Activated T-helper 17 cell treated with anti-CD3 and anti-CD28 coated beads, Interleukin-2, amount 50 U/mL, for 72 hours (primary cell): Measurements from ENCODE around the gene C19orf25. TPM values are rescaled to one million over a fixed set of nuclear protein-coding genes. Genes with fewer than 3 reads are reported as not detected.
"Not testable (repeated sequence)": the region's sequence is repeated elsewhere in the genome, so short reads cannot be mapped to it uniquely, and the experiment has no call there.

Experiments
- ATAC-seq: fragments of 150-1000 bp; cut with Tn5 transposase; replicated peaks from 2 replicates; pipeline ENCODE4 v1.10.0; 2021; ENCODE audit warnings: mild to moderate bottlenecking, moderate library complexity
- H3K27ac Mint-ChIP-seq: one replicate; pipeline ENCODE4 v1.8.0; 2022; ENCODE audit warnings: mixed read lengths
- H3K27me3 Mint-ChIP-seq: one replicate; pipeline ENCODE4 v1.8.0; 2022; ENCODE audit warnings: mixed read lengths
- H3K36me3 Mint-ChIP-seq: one replicate; pipeline ENCODE4 v1.8.0; 2022; ENCODE audit warnings: low read depth, mild to moderate bottlenecking, mixed read lengths
- H3K4me1 Mint-ChIP-seq: one replicate; pipeline ENCODE4 v1.8.0; 2022; ENCODE audit warnings: mixed read lengths
- H3K4me3 Mint-ChIP-seq: one replicate; pipeline ENCODE4 v1.8.0; 2022; ENCODE audit warnings: mild to moderate bottlenecking, mixed read lengths
- H3K9me3 Mint-ChIP-seq: one replicate; pipeline ENCODE4 v1.8.0; 2022; ENCODE audit warnings: mixed read lengths
- total RNA-seq, 2 donors: library from RNA; stranded (reverse); gene quantifications; one replicate each; pipeline ENCODE4 v1.2.3, GENCODE V29; 2022

The C19orf25 gene
- total RNA-seq, 2 donors from 2014 or later, result 36.5 to 37.2 TPM

- no peaks in the 10 kb centered on the region for H3K4me1 Mint-ChIP-seq
Observed at GRCh38 chr19:1483131-1483978, 4.3 kb upstream of the C19orf25 start.

DNA sequence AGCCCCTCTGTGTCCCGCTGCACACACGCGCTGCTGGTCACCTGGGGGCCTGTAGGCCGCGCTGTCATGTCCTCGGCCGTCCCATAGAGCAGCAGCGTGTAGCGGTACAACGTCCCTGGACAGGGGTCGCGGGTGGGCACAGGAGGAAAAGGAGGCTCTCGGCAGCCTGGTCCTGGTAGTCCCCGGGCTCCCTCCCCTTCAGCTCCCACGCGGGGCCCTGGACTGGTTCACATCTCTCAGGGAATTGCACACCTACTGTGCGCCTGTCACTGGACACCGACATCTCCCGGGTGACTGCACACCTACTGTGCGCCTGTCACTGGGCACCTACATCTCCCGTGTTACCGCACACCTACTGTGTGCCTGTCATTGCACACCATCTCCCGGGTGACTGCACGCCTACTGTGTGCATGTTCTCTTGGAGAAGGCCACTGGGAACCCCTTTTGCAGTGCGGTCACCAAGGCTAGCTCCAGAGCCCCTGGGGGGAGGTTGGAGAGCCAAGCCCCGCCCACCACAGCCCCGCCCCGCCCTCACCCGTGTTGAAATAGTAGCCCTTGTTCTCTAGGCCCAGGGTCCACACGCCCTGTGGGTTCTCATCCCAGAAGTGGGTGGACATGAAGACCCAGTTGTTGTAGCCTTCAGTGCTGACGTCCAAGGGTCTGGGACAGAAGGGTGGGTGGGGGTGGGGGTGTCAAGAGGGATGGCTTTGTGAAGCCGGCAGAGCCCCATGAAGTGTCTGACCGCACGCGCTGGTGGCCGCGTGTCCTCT is 3.5 kb upstream of the C19orf25 start:
- no peak overlapping the region for H3K4me3 Mint-ChIP-seq
- H3K36me3 Mint-ChIP-seq, result peaks cover 7% of the 10 kb centered on the region
- no peaks in the 10 kb centered on the region for H3K9me3 Mint-ChIP-seq
- no peaks in the 10 kb centered on the region for H3K27me3 Mint-ChIP-seq
- ATAC-seq, result no peak
- no peak overlapping the region for H3K27ac Mint-ChIP-seq
- no peaks in the 10 kb centered on the region for H3K4me1 Mint-ChIP-seq

More at GRCh38 chr19:1483131-1483978, 4.3 kb upstream of the C19orf25 start:
- no peak overlapping the region for H3K4me3 Mint-ChIP-seq
- no peaks in the 10 kb centered on the region for H3K27me3 Mint-ChIP-seq
- peaks cover 7% of the 10 kb centered on the region for H3K36me3 Mint-ChIP-seq
- ATAC-seq, result no peak
- no peak overlapping the region for H3K27ac Mint-ChIP-seq
- no peaks in the 10 kb centered on the region for H3K9me3 Mint-ChIP-seq

DNA sequence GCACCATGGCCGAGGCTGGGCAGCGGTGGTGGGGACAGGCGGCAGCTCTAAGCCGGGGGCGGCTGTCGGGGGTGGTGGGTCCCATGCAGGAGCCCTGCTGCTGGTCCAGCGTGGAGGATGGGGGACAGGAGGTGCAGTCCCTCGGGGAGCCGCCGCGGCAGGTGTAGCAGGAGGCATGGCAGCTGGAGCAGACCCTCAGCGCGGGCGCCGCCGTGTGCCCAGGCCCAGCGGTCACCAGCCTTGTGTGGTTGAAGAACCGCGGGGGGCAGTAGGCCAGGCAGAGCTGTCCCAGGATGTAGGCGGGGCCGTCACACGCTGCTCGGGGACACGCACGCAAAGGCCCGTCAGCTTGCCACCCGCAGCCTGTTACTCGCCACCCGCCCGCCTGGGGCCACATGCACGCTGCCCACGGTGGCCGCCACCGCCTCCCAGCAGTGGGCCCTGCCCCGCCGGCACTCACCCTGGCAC is 2.9 kb upstream of the C19orf25 start:
- Mint-ChIP-seq H3K4me1 (no peaks in the 10 kb centered on the region), H3K36me3 (peaks cover 13% of the 10 kb centered on the region), H3K27ac (no peak overlapping the region), H3K4me3 (no peak overlapping the region), H3K9me3 (no peaks in the 10 kb centered on the region), H3K27me3 (no peaks in the 10 kb centered on the region)
- ATAC-seq, result no peak

- no peak for ATAC-seq
- Mint-ChIP-seq H3K27me3 (no peaks in the 10 kb centered on the region), H3K4me1 (no peaks in the 10 kb centered on the region), H3K36me3 (peaks cover 15% of the 10 kb centered on the region), H3K9me3 (no peaks in the 10 kb centered on the region), H3K27ac (no peak overlapping the region), H3K4me3 (no peak overlapping the region)
Observed at GRCh38 chr19:1481224-1481892, 2.3 kb upstream of the C19orf25 start.

GRCh38 chr19:1477056-1477455 is 2.0 kb downstream of the C19orf25 start:
- peak overlapping the region; percentile 6 for H3K4me3 Mint-ChIP-seq
- H3K27ac Mint-ChIP-seq, H3K27me3 Mint-ChIP-seq: not testable (repeated sequence)

DNA sequence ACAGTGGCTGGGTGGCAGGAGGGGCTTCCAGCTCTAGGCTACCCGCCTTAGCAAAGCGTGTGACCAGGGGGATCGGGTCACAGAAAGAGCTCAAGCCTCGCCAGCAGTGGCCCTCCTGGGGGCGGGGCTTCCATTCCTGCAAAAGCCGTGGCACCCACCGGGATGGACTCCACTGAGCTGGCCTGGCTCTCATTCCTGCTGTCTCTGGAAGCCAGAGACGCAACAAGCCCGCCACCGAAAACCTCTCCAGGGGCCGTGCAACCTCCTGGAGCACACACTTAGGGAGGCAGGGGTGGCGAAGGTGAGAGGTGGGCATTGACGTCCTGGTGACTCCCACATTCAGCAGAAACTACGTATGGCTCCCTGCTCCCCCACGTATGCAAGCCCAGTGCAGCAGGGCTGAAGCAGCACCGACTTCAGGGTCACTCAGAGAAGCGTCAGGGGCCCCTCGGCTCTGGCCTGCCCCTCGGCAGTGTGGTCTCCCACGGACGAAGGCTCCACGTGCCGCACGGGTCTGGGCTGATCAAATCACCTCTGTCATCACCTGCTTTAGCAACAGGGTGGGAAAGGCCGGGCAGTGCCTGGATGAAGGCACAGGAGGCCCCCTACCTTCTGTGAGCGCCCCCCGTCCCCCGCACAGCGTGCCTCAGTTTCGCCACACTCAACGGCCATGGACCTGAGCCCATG is 3.1 kb downstream of the C19orf25 start:
- no peak overlapping the region for H3K4me3 Mint-ChIP-seq
- no peaks in the 10 kb centered on the region for H3K4me1 Mint-ChIP-seq
- H3K9me3 Mint-ChIP-seq, result no peaks in the 10 kb centered on the region
- ATAC-seq, result no peak
- H3K27ac Mint-ChIP-seq, result no peak overlapping the region
- peaks cover 15% of the 10 kb centered on the region for H3K36me3 Mint-ChIP-seq
- no peaks in the 10 kb centered on the region for H3K27me3 Mint-ChIP-seq

More at GRCh38 chr19:1477056-1477455, 2.0 kb downstream of the C19orf25 start:
- H3K4me1 Mint-ChIP-seq, H3K9me3 Mint-ChIP-seq, ATAC-seq: not testable (repeated sequence)
- H3K36me3 Mint-ChIP-seq, result peaks cover 15% of the 10 kb centered on the region

GRCh38 chr19:1474765-1475351 is 4.2 kb downstream of the C19orf25 start:
- H3K27me3 Mint-ChIP-seq, result no peaks in the 10 kb centered on the region
- H3K4me1 Mint-ChIP-seq, result no peaks in the 10 kb centered on the region
- H3K4me3 Mint-ChIP-seq, result no peak overlapping the region
- peaks cover 15% of the 10 kb centered on the region for H3K36me3 Mint-ChIP-seq
- no peak overlapping the region for H3K27ac Mint-ChIP-seq
- H3K9me3 Mint-ChIP-seq, result no peaks in the 10 kb centered on the region
- ATAC-seq, result no peak

DNA sequence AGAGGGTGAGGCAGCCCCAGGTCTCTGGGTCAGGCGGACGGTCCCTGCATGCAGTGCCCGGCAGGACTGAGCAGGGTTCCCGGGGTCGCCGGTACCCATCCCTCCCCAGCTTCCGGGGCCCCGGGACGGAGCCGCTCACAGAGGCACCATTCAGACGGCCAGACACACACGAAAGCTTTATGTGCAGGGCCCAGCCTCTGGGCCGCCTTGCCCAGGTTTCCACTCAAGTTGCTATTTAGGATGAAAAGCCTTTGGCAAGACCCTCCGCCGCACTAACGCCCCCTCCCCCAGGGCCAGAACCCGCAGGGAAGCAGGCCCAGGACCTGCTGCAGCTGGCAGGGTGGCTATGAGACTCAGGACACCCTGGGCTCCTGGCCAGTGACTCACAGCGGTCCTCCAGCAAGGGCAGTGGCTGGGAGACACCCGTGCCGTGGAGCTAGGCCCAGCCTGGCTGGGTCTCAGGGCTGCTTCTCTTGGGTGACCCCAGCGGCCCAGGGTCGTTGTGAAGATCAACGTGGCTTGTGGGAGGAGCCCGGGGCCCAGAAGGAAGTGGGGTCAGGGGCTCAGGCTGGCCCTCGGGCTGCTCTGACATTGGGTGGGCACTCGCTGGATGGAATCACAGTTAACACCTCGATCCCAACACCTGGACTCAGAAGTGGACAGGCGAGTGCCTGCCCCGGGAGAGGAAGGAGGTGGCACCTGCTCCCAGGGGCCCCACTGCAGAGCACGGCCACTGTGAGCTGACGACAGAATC is 4.8 kb downstream of the C19orf25 start:
- Mint-ChIP-seq H3K27me3 (no peaks in the 10 kb centered on the region), H3K27ac (no peak overlapping the region), H3K9me3 (no peaks in the 10 kb centered on the region), H3K4me3 (no peak overlapping the region), H3K36me3 (peaks cover 13% of the 10 kb centered on the region), H3K4me1 (no peaks in the 10 kb centered on the region)
- ATAC-seq, result no peak

DNA sequence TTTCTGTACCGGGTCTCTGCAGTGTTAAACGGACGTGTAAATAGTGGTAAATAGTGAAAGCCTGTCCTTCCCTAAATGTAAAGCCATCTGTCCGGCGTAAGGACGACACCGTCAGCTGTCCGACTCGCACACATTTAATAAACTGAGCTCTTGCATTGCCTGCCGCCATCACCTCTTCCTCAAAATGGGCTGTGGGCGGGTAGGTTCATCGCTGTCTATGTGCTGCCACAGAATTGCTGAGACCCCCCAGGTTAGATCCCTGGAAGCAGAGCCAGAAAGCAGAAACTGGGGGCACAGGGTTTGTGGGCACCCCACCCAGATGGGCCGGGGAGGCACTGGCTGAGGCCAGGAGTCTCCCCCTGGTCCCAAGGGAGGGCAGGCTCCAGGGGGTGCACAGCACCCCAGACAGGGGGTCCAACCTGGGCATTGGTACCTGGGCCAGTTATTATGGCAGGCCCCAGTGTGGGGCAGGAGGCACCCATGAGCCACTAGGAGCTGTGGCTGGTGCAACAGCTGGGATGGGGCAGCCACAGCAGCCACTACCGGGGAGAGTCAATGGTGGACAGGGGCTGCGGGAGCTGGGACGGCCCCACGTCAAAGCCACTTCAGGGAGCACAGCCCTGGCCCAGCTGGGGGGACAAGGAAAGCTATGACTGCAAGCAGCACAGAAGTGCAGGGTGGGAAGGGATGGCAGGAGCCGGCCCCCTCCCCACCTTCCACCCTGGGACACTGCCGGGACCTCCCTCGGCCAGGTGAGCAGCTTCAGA is 5.7 kb downstream of the C19orf25 start:
- peaks cover 8% of the 10 kb centered on the region for H3K36me3 Mint-ChIP-seq
- no peaks in the 10 kb centered on the region for H3K9me3 Mint-ChIP-seq
- no peak overlapping the region for H3K4me3 Mint-ChIP-seq
- no peak for ATAC-seq
- H3K4me1 Mint-ChIP-seq, result no peaks in the 10 kb centered on the region
- H3K27me3 Mint-ChIP-seq, result no peaks in the 10 kb centered on the region
- H3K27ac Mint-ChIP-seq, result no peak overlapping the region

DNA sequence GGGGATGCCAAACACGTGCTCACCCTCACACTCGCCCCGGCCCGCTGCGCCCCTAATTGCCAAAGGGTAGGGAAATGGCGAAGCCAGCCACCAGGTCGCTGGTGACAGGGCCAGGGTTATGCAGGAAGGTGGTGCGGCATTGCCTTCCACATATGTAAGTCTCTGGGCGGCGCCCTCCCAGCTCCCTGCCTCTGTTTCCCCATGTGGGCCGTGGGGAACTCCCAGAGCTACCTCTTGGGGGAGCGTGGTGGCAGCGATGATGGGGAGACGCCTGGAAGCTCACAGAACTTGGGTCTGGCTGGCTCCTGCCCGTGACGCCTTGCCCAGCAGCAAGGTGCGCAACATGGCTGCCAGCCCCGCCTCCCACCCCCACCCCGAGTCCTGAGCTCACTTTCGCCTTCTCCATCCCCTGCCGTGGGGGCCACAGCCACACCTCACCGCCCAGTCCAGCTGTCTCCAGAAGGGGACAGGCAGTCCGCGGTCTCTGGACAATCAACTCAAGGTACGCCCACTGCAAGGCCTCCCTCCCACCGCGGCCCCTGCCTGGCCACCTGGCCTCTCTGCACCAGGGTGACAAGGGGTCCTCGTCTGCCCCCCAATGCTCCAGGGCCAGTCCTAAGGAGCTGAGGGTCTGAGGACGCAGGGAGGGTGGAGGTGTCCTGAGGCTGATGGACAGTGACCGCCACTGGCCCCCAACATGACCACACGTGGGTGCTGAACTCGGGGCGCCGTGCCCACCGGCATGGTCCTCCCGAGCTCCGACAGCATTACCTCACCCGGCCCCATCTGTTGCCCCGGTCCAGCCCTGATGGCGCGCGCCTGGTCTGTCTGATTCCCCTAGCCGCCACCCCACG is 6.6 kb downstream of the C19orf25 start:
- peaks cover 7% of the 10 kb centered on the region for H3K36me3 Mint-ChIP-seq

DNA sequence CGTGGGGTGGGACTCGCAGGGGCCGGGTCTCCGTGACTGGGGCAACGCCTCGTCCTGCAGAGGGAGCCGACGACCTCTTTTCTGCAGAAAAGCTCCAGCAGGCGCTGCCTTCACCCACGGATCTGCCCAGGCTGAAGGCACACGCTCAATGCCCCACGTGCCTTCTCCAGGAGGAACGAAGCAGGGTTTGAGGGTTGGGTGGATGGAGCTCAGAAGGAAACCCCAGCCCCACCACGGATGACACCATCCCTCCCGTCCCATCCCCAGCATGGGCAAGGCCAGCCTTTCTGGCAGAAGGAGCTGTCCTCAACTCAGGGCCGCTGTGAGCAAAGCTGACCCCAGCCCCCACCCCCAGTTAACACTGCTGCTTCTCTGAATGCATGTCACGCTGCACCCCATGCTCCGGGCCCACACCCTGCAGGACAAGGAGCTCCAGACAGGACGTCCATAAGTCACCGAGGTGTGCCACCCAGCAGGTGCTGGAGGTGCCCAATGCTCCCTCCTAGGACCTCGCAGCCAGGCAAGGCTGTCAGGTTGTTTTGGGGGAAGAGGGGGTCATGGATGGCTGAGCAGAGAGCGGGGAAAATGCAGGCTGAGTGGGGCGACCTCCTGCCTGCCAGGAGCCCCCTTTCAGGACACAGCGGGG is 7.4 kb downstream of the C19orf25 start:
- Mint-ChIP-seq H3K4me3 (peak overlapping the region; percentile 62), H3K36me3 (no peaks in the 10 kb centered on the region), H3K27me3 (no peaks in the 10 kb centered on the region), H3K4me1 (no peaks in the 10 kb centered on the region), H3K27ac (no peak overlapping the region), H3K9me3 (no peaks in the 10 kb centered on the region)
- no peak for ATAC-seq

More for the DNA sequence above, 6.6 kb downstream of the C19orf25 start:
- no peak overlapping the region for H3K27ac Mint-ChIP-seq
- no peaks in the 10 kb centered on the region for H3K4me1 Mint-ChIP-seq
- H3K4me3 Mint-ChIP-seq, result no peak overlapping the region
- ATAC-seq, result no peak
- no peaks in the 10 kb centered on the region for H3K9me3 Mint-ChIP-seq
- H3K27me3 Mint-ChIP-seq, result no peaks in the 10 kb centered on the region
